ENCODE measurements around the gene MYH7. TPM values are rescaled to one million over a fixed set of nuclear protein-coding genes. Genes with fewer than 3 reads are reported as not detected.

MYH7 gene
- total and polyA plus RNA-seq, 2 of the 4 experiments (the other 2 are of a cell fraction), result not detected

- no peak for DNase-seq
- Histone ChIP-seq H4K5ac (ENCODE audit: low read depth, low read length) (no peak overlapping the region), H2BK20ac (ENCODE audit: low read depth, low read length) (no peak overlapping the region), H4K20me1 (ENCODE audit: insufficient read depth, low read length) (no peaks in the 10 kb centered on the region), H2AK9ac (replicated peaks; ENCODE audit: low read depth, low read length, poor library complexity) (no peak overlapping the region), H3K9me1 (ENCODE audit: insufficient read depth, low read length) (no peaks in the 10 kb centered on the region; the same call in 1 of the 2 replicates), H3K4me3 (ENCODE audit: insufficient read depth, low read depth, low read length) (no peak overlapping the region), H3K4ac (ENCODE audit: low read depth, low read length) (no peak overlapping the region), H2BK120ac (ENCODE audit: low read depth, low read length) (no peak overlapping the region), H3K4me1 (ENCODE audit: control insufficient read depth, insufficient read depth, low read length) (no peaks in the 10 kb centered on the region), H4K8ac (ENCODE audit: low read depth in 2 of 2, low read length in 2 of 2) (no peak overlapping the region), H2AFZ (replicated peaks; ENCODE audit: low read length, poor library complexity) (no peak overlapping the region), H3K18ac (ENCODE audit: low read depth, low read length) (no peak overlapping the region), H3K27ac (ENCODE audit: insufficient read depth, low read length) (no peak overlapping the region), H3K23ac (ENCODE audit: low read depth, low read length) (no peak overlapping the region), H2AK5ac (ENCODE audit: low read depth, low read length) (no peak overlapping the region), H3K14ac (replicated peaks; ENCODE audit: low read depth, low read length) (no peak overlapping the region), H3K56ac (ENCODE audit: extremely low read depth, insufficient read depth, low read length) (no peak overlapping the region), H2BK5ac (ENCODE audit: low read depth, low read length, poor library complexity, severe bottlenecking) (no peak overlapping the region), H3K4me2 (ENCODE audit: low read depth, low read length) (no peak overlapping the region), H3K9ac (ENCODE audit: low read depth, low read length) (no peak overlapping the region), H4K91ac (ENCODE audit: insufficient read depth, low read depth, low read length) (no peak overlapping the region), H2BK15ac (ENCODE audit: low read depth, low read length) (no peak overlapping the region), H3K27me3 (ENCODE audit: control insufficient read depth, insufficient read depth, low read length) (peaks cover 42% of the 10 kb centered on the region), H3K9me3 (ENCODE audit: control insufficient read depth, insufficient read depth, low read length) (no peaks in the 10 kb centered on the region), H3K79me1 (ENCODE audit: low read depth in 1 of 2, low read length in 2 of 2) (no peaks in the 10 kb centered on the region), H3K36me3 (ENCODE audit: control insufficient read depth, insufficient read depth, low read length) (no peaks in the 10 kb centered on the region)
- BruUV-seq (replicated peaks), result no TSS peak
- in situ Hi-C loops (cut with MboI; ENCODE audit: low sequenced_read_pairs) (no loop called here), intact Hi-C loops (cut with micrococcal nuclease) (no loop called here), dilution Hi-C loops (cut with HindIII; ENCODE audit: low sequenced_read_pairs, unreplicated experiment) (no loop called here)
- ChIA-PET POLR2A (ENCODE audit: unreplicated experiment) (no interaction called here), CTCF (no interaction called here)
- 42% methylated on average over 2 of the region's 15 CpGs; no CpG with 5 or more reads in 1 of the 2 experiments for WGBS, 2 experiments (ENCODE audit: extremely low coverage in 2 of 2, insufficient read length in 1 of 2)
- no peak for ATAC-seq (ENCODE audit: low read depth)
- TF ChIP-seq RAD21 (IDR thresholded peaks at IDR 0.05; ENCODE audit: low read length), result no peak
- no peak for TF ChIP-seq NFE2L2 (IDR thresholded peaks at IDR 0.05; ENCODE audit: low read depth, low read length)
- TF ChIP-seq BHLHE40 (IDR thresholded peaks at IDR 0.05; ENCODE audit: low read depth, low read length), result no peak
- TF ChIP-seq FOS (IDR thresholded peaks at IDR 0.05; ENCODE audit: low read depth, low read length), result no peak
- no peak for TF ChIP-seq CHD1 (IDR thresholded peaks at IDR 0.05; ENCODE audit: low read depth, low read length)
- no peak for TF ChIP-seq POLR2A (IDR thresholded peaks at IDR 0.05; ENCODE audit: low read depth, low read length)
- TF ChIP-seq RCOR1 (IDR thresholded peaks at IDR 0.05; ENCODE audit: insufficient replicate concordance, low read length), result no peak
- no peak for TF ChIP-seq CEBPB (IDR thresholded peaks at IDR 0.05; ENCODE audit: low read depth, low read length)
- no peak for TF ChIP-seq SMC3 (IDR thresholded peaks at IDR 0.05; ENCODE audit: low read depth, low read length)
- TF ChIP-seq CTCF (conservative IDR thresholded peaks at IDR 0.05; ENCODE audit: low read depth, low read length), result no peak
- TF ChIP-seq USF2 (IDR thresholded peaks at IDR 0.05; ENCODE audit: low read depth, low read length), result no peak
- no peak for TF ChIP-seq MAZ (IDR thresholded peaks at IDR 0.05; ENCODE audit: borderline replicate concordance, low read depth, low read length)
- TF ChIP-seq RFX5 (IDR thresholded peaks at IDR 0.05; ENCODE audit: low read depth, low read length), result no peak
- TF ChIP-seq MAFK (IDR thresholded peaks at IDR 0.05; ENCODE audit: low read depth, low read length), result no peak
- TF ChIP-seq ELK1 (IDR thresholded peaks at IDR 0.05; ENCODE audit: borderline replicate concordance, low read depth, low read length), result no peak
Measured at GRCh38 chr14:23438101-23438971, 2.9 kb upstream of the MYH7 start.
